ENCODE results near the gene MCCC2.
"Not testable (repeated sequence)": the region's sequence is repeated elsewhere in the genome, so short reads cannot be mapped to it uniquely, and the experiment has no call there.

MCCC2 gene

GRCh38 chr5:71596169-71596568 is 9.0 kb downstream of the MCCC2 start:
- Histone ChIP-seq H3K27me3 (ENCODE audit: insufficient read depth, low read depth) (no peaks in the 10 kb centered on the region), H3K27ac (no peak overlapping the region), H2AFZ (ENCODE audit: low read depth) (no peak overlapping the region), H4K20me1 (ENCODE audit: insufficient read depth) (no peaks in the 10 kb centered on the region), H3K79me2 (ENCODE audit: insufficient read depth, low read depth) (peaks cover 24% of the 10 kb centered on the region), H3K36me3 (ENCODE audit: insufficient read depth) (no peaks in the 10 kb centered on the region; the same call in 1 of the 2 replicates), H3K9ac (no peak overlapping the region), H3K4me1 (ENCODE audit: low read depth, poor library complexity, severe bottlenecking) (peaks cover 22% of the 10 kb centered on the region), H3K4me3 (IDR thresholded peaks at IDR 0.05; ENCODE audit: insufficient read depth, low read depth, low read length) (no peak overlapping the region), H3K4me2 (no peak overlapping the region)
- no peak for TF ChIP-seq CTCF (conservative IDR thresholded peaks at IDR 0.05; ENCODE audit: low read depth, low read length)

GRCh38 chr5:71597001-71597400 is 9.9 kb downstream of the MCCC2 start:
- no peak overlapping the region for H3K4me3 ChIP-seq (IDR thresholded peaks at IDR 0.05; ENCODE audit: insufficient read depth, low read depth, low read length)
- H4K20me1 ChIP-seq (ENCODE audit: insufficient read depth): no peaks in the 10 kb centered on the region
- TF ChIP-seq CTCF (conservative IDR thresholded peaks at IDR 0.05; ENCODE audit: low read depth, low read length): no peak
- no peak overlapping the region for H2AFZ ChIP-seq (ENCODE audit: low read depth)
- no peaks in the 10 kb centered on the region; the same call in 1 of the 2 replicates for H3K36me3 ChIP-seq (ENCODE audit: insufficient read depth)
- H3K27me3 ChIP-seq (ENCODE audit: insufficient read depth, low read depth): no peaks in the 10 kb centered on the region
- H3K9ac ChIP-seq: no peak overlapping the region
- H3K79me2 ChIP-seq (ENCODE audit: insufficient read depth, low read depth): peaks cover 21% of the 10 kb centered on the region; the same call in 1 of the 2 replicates
- H3K27ac ChIP-seq: no peak overlapping the region
- H3K4me1 ChIP-seq (ENCODE audit: low read depth, poor library complexity, severe bottlenecking): peaks cover 28% of the 10 kb centered on the region
- no peak overlapping the region for H3K4me2 ChIP-seq

GRCh38 chr5:71600783-71601182 is 13.6 kb downstream of the MCCC2 start:
- peaks cover 4% of the 10 kb centered on the region; the same call in 1 of the 2 replicates for H3K36me3 ChIP-seq (ENCODE audit: insufficient read depth)
- no peaks in the 10 kb centered on the region for H3K27me3 ChIP-seq (ENCODE audit: insufficient read depth, low read depth)
- TF ChIP-seq CTCF (conservative IDR thresholded peaks at IDR 0.05; ENCODE audit: low read depth, low read length): no peak
- peak overlapping the region; percentile 49 for H3K4me2 ChIP-seq
- no peak overlapping the region for H2AFZ ChIP-seq (ENCODE audit: low read depth)
- H3K79me2 ChIP-seq (ENCODE audit: insufficient read depth, low read depth): peaks cover 14% of the 10 kb centered on the region; the same call in 1 of the 2 replicates
- no peak overlapping the region for H3K4me3 ChIP-seq (IDR thresholded peaks at IDR 0.05; ENCODE audit: insufficient read depth, low read depth, low read length)
- no peak overlapping the region for H3K9ac ChIP-seq
- H4K20me1 ChIP-seq (ENCODE audit: insufficient read depth): no peaks in the 10 kb centered on the region
- H3K4me1 ChIP-seq (ENCODE audit: low read depth, poor library complexity, severe bottlenecking): peaks cover 37% of the 10 kb centered on the region
- H3K27ac ChIP-seq: peak overlapping the region; percentile 67

GRCh38 chr5:71601222-71602026 is 14.3 kb downstream of the MCCC2 start:
- H3K27me3 ChIP-seq (ENCODE audit: insufficient read depth, low read depth): no peaks in the 10 kb centered on the region
- peak overlapping the region; percentile 49 for H3K4me2 ChIP-seq
- H4K20me1 ChIP-seq (ENCODE audit: insufficient read depth): no peaks in the 10 kb centered on the region
- peaks cover 4% of the 10 kb centered on the region; the same call in 1 of the 2 replicates for H3K36me3 ChIP-seq (ENCODE audit: insufficient read depth)
- peak overlapping the region; percentile 10; the same call in 1 of the 2 replicates for H3K9ac ChIP-seq
- peaks cover 37% of the 10 kb centered on the region for H3K4me1 ChIP-seq (ENCODE audit: low read depth, poor library complexity, severe bottlenecking)
- H2AFZ ChIP-seq (ENCODE audit: low read depth): peak overlapping the region; percentile 14; the same call in 1 of the 2 replicates
- TF ChIP-seq CTCF (conservative IDR thresholded peaks at IDR 0.05; ENCODE audit: low read depth, low read length): peak; percentile 89
- peaks cover 14% of the 10 kb centered on the region; the same call in 1 of the 2 replicates for H3K79me2 ChIP-seq (ENCODE audit: insufficient read depth, low read depth)
- peak overlapping the region; percentile 67 for H3K27ac ChIP-seq
- no peak overlapping the region for H3K4me3 ChIP-seq (IDR thresholded peaks at IDR 0.05; ENCODE audit: insufficient read depth, low read depth, low read length)

- not testable (repeated sequence) for H3K36me3 ChIP-seq (ENCODE audit: insufficient read depth); H3K9ac ChIP-seq; H2AFZ ChIP-seq (ENCODE audit: low read depth); H4K20me1 ChIP-seq (ENCODE audit: insufficient read depth); H3K4me3 ChIP-seq (IDR thresholded peaks at IDR 0.05; ENCODE audit: insufficient read depth, low read depth, low read length); H3K27ac ChIP-seq; H3K4me1 ChIP-seq (ENCODE audit: low read depth, poor library complexity, severe bottlenecking); H3K79me2 ChIP-seq (ENCODE audit: insufficient read depth, low read depth); H3K27me3 ChIP-seq (ENCODE audit: insufficient read depth, low read depth); H3K4me2 ChIP-seq
Measured at GRCh38 chr5:71609916-71610315, 22.8 kb downstream of the MCCC2 start.
